HG02973 (cell line): ENCODE measurements around the gene SLIT3.

Experiments used
- ATAC-seq: cut with Tn5 transposase; IDR thresholded peaks from one replicate; pipeline ENCODE4 v1.9.1; 2021; ENCODE audit warnings: moderate library complexity; ENCODE audit not compliant: unreplicated experiment

Gene SLIT3

DNA sequence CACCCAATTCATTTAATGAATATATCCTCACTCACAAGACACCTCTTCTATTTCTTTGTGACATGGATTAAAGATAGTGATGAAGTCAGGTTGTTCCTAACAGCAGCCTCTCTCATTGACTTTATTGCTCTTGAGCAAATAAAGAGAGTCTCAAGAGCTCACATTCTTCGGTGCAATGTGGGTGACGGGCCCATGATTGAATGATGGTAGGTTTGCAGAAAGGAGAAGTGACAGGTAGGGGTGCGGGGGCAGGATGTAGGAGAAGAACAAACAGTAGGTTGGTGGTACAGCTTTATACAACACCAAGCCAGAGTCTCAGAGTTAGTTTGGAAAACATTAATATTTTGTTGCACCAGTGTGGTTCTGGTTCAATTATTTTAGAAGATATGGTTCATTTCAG, 122.2 kb downstream of the SLIT3 start:
- ATAC-seq = no peak

DNA sequence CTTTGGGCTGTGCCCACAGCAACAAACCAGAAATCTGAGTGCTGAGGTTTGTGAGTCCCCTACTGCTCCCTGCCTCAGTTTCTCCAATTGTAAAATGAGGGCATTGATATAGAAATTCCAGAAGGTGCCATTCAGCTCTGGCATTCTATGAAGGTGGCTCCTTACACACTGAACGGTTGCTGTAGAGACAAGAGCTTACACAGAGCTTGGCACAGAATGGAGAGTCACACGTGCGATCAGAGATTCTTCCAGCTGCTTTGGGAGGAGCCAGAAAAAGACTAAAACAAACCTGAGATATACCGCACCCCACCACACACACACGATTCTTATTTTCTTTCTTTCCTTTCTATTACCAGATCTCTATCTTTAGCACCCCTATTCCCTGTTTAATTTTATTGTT, 122.7 kb downstream of the SLIT3 start:
- no peak for ATAC-seq

DNA sequence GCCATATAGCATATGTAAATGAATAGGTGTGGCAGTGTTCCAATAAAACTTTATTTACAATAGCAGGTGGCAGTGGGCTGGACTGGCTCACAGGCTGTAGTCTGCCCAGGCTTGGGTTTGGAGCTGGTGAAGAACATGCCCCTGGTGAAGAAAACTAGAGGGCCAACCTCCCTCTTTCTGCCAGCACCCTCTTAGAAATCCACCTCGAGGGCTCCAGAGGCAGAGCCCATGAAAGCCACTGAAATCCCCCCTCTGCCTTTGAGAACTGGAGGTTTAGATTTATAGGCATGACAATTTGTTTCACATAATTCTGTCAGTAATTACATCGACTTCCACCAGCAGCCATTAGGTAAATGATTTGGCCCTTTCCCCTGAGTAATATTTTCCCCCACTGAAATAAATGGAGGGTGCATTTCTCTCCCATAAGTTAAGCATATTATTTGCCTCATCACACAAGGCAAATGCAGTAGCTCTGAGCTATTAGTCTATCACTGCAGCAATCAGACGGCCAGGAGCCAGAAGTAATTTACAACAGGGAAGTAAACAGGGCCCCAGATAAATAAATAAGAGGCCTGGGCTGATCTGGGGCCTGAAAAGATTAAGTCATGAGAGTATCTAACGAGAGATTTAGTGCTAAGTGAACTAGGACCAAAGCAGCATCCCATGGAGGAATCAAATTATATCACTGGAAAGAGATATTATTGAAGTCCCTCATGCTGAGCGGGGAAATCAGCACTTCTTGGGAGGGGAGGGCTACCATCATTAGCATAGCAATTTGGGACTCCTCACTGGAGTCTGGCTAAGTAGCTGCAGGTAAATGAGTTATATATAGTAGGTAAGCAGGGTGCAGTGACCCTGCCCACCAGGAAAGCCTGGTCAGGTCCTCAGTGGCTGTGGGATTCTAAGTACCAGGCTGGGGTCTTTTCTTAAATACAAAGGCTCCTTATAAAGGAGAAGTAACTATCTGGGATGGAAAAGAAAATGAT, 123.9 kb downstream of the SLIT3 start:
- no peak for ATAC-seq

DNA sequence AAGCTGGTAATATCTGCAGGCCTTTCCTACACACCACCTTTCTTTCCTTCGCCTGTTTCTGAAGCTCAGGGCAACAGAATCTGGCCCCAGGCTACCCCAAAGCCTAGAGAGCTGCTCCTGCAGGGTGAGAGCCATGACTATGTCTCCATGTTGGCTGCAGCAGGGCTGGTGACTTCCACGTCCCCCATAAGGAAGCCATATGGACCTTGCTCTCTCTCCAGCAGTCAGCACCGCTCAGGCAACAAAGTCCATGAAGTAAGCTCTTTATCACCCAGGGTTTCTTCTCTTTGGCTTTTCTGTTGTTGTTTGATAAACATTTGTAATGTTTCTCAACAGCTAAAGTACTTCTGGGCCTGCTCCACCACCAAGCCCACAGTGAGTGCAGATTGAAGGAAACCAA, 125.2 kb downstream of the SLIT3 start:
- ATAC-seq = no peak

DNA sequence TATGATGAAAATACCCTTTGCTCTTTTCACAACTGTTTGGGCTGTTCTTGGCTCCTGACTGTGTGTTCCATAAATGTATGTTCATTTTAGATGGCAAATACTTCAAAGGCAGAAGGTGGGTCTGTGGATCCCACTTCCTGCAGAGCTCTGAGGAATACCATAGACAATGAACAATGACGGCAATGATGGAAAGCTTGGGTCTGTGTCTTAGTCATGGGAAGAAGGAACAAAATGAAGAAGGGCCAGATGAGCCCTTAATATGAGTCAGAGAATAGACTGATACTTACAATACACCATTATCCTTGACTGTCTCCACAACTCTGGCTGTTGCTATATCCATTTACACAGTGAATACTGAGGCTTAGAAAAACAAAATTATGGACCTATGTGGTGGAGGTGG, 126.0 kb downstream of the SLIT3 start:
- no peak for ATAC-seq

DNA sequence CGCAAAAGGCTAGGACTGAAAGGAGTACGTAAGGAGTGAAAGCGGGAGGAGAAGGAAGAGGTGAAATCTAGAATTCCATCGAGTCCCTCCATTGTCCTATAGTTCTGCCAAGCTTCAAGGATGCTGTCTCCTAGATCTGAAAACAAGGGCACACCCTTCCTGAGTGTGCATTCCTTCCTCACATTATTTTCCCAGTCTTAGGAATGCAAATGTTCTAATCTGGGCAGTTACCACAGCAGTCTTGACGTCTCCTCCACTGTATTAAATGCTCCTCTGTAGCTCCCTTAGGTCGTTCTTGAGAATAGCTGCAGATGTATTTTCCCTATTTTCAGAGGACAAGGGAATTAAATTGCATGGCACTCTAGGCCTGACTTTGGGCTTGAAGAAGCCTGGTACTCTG, 127.6 kb downstream of the SLIT3 start:
- no peak for ATAC-seq

DNA sequence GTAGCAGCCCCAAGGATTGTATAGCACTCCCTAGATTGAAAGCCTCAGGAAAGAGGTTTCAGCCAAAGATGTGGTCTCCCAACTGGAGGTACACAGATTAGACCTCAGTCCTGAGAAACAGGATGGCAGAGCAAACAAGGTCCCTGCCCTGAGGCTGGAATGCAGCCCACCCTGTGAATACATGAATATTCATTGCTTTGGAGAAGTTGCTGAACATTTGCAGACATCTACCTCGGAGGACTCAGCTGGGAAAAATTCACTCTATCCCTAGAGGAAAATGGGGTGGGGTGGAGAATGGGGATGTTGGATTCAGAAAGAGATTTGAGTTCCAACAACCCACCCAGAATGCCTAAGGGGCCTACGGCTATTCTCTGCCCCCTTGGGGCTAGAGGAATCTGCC, 129.4 kb downstream of the SLIT3 start:
- ATAC-seq = no peak

DNA sequence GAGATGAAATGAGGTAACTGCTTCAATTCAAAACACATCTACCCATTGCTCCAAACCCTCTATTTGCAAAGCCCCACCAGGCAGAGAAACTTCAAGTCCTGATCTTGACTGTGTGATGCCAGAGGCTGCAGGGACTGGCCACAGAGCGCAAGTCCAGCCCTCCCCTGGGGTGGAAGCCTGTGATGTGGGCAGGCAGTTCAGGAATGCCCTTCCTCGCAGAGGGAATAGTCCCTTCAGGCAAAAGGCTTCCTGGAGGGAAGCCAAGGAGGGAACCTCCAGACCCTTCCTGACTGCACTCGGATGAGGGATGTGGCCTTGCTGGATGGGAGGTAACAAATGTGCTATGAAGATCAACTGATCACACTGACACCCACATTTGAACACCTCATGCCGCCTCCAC, 131.2 kb downstream of the SLIT3 start:
- no peak for ATAC-seq

DNA sequence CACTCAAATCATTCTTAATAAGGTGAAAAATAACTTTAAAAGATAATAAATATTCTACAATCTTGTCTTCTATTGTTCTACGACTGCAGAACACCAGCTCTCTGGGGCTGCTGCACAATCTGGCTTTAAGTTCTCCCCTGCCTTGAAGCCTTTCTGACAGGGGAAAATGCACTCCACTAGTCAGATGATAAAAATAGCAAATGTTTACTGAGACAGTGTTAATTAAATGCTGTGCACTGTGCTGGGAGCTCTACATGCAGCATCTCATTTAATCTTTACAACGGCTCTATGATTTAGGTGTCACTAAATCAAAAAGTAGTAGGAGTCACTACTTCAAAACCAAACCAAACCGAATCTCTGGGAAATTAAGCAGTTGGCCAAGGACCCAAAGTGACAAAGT, 132.7 kb downstream of the SLIT3 start:
- no peak for ATAC-seq

DNA sequence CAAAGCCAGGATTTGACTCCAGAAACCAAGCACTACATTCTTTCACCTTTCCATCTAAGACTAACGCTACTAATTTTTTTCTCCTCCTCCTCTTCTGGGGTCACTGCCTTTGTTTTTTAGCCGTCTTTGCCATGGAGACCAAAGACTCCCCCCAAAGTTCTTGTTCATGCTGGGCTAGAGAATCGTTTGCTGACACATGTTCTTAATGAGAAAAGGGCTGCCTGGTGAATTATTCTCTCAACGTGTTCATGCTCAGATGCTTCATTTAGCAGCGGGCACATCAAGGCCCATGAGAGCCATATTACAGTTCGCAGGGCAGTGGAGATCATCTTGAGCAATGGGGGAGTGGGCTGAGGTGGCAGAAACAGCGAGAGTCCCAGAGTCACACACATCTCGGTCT, 134.9 kb downstream of the SLIT3 start:
- ATAC-seq = no peak

DNA sequence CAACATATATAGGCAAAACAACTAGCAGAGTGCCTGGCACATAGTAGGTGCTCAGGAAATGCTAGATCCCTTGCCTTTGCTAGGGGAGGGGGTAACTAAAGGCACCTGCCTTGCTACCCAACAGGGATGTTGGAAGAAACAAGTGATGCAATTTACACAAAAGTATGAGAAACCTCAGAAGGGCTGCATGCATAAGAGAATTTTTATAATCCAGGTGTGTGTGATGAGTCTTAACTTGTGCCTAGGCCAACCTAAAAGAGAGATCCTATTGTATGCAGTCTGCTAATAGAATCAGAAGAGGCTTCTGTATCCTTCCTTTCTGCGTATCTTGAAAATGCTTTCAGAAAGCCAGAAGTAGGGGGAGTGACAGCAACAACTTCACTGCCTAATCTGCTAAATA, 135.9 kb downstream of the SLIT3 start:
- ATAC-seq = no peak

DNA sequence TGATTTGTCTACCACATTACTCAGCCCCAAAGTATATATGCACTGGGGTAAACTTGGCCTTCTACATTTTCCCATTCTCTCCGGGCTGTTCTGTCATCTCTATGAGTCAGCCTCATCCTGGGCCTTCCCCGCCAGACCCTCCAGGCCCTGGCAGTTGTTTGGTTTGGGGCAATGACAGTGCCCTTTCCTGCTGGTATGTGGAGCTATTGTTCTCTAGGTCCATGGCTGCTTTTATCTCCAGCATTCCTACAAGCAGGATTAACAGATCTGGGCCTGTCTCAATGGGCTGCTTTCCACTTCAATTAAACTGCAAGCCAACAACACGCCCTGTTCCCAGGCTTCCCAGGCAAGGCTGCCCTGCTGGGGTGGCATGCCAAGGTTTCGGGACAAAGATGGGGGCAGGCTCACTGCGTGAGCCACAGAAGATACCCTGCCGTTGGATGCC, 136.4 kb downstream of the SLIT3 start:
- ATAC-seq = no peak

DNA sequence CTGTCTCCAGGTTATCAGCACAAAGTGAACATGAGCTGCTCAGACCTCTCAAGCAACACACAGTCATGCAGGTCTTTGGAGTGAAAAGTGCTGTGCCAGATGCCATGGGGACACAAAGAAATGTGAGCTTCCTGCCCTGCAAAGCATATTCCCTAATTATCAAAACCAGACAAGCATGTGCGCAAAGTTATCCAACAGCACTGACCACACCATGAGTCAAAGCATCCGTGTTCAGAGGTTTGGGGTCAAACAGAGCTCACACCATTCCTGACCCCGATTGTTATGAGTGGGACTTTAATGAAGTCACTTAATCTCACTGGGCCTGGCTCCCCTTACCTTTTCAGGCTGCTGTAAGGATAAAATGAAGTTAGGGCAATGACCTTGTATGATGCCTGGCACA, 138.5 kb downstream of the SLIT3 start:
- ATAC-seq = no peak

DNA sequence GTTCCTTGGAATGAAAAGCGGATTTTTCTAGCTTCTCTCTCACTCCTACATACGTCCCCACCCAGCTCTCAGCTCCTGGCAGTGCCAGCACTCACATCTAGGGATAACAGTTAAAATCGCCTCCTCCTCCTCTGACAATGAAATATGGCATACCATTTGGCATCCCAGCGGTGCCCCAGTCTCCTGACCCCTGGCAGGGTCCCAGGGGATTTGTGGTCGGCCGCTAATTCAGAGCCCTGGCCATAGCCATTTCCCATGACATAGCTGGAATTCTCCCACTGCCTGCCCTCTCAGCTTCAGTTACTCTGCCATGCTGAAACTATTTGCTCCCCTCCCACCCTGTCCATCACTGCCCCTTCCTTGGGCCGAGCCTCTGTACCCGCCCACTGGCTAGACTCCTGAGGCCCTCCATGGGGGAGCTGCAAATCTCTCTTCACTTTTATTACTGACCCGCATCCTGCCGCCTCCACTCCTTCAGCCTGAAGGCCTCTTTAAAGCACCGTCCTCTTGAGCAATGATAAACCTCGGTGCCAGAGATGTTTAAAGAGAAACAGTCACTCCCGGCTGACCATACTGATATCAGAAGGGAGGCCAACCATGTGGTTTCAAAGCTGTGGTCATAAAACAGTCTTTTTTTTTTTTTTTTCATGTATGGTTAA, 139.8 kb downstream of the SLIT3 start:
- ATAC-seq = no peak

DNA sequence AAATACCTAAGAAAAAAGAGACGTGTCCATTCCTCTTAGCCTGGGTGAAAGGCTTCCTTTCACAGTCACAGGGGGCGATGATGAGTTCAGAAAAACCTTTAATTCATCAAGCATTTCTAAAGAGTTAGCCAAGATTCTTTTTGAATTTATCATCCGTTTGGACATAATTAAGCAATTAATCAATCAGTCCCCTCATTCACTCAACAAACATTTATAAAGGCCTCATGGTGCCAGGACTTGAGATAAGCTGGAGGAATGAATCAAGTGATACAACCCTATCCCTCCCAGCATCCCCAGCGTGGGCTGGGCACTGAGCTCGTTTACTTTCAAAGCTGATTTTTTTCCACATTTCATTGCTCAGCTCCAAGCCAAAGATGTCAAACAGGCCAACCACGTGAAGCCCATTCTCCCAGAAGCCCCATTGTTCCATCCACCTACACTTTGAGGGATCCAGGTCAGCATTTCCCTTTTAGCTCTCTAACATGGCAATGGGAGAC, 140.5 kb downstream of the SLIT3 start:
- ATAC-seq = no peak

DNA sequence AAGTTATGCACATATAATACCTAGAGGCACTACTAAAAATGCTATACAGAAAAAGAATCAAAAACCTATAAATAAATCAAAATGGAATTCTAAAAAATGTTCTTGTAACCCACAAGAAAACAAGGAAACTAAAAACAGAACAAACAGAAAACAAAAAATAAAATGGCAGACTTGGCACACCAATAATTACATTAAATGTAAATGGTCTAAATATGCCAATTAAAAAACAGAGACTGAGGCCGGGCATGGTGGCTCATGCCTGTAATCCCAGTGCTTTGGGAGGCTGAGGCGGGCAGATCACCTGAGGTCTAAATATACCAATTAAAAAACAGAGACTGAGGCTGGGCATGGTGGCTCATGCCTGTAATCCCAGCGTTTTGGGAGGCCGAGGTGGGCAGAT, 142.2 kb downstream of the SLIT3 start:
- no peak for ATAC-seq

DNA sequence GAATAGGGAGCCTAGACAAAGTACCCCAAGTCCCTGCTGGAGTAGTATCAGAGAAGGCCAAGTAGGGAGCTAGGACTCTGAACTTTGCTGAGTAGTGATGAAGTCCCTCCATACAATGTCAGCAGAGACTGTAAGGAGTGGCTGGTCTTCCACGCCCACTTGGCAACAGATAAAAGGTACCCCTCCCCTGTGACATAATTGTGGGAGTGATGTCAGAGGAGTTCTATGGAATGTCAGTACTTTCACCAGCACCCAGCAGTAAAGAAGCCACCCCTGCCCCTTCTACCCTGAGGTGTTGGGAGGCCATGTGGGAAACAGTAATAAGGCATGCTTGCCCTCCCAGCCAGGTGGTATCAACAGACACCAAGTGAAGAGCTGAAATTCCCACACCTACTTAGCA, 143.9 kb downstream of the SLIT3 start:
- no peak for ATAC-seq

DNA sequence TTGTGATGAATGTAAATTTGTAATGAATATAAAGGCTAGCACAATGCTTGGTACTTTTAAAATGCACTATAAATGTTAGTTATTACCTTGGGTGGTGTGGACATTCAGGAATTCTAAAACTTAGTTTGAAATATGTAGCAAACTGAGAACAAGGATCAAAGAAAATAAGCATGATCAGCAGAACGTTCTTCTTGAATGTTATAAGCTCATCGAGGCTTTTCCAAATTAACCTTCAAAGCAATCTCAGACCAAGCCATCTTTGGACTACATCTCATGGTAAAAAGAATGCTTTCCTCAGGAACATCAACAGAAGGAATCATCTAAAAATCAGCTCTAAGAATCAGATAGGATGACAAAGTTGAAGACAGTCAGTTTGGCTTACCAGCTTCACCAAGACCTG, 146.3 kb downstream of the SLIT3 start:
- no peak for ATAC-seq

DNA sequence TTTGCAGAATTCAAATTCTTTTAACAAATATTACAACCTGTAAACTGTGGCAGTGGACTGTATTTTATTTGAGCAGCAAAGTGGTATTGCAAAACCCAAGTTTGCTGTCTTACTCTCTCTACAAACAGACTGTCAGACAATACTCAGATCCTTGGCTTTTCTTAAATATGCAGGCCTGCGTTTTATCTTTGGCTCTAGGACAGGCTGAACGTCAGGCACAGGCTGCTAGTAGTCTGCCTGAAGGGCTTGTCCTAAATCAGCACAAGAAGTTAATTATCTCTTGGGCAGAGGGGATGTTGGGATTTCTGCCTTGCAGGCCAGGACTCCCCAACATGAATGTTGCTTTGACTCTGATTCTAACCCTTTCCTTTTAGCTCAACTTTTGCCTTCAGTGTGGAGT, 147.5 kb downstream of the SLIT3 start:
- ATAC-seq = no peak

DNA sequence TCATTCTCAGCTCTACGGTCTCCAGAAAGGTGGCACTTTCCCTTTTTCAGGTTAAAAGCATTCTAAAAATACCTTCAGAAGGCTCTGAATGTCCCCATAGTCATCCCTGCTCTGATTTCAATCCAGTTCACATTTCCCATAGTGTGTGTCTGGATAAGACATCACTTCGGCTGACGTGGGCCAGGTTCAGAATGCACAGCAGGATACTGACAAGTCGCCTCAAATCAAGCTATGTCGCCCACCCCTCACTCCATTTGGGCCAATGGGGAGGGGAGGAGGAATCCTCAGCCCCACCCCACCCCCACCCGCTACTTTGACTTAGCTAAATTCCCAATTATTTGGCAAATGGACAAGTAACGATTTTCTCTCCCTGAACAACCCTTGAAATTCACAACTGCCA, 148.0 kb downstream of the SLIT3 start:
- ATAC-seq = no peak

DNA sequence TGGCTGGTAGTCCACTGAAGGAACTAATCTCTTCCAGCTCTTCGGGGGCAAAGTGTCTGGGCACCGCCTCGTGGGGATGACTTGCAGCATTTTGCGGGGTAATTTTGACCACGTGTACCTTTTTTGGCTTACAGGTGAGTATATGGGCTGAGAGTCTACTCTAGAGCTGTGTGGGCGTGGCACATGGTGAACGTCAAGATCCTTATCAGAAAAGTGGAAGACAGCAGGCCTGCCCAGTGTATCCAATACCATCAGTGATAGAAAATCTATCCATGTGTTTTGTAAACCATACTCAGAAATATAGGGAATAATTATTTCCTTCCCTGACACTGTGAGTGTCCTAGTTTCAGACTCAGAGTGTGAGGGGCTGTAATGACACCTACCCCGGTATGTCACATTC, 148.5 kb downstream of the SLIT3 start:
- ATAC-seq = no peak
